SK-N-SH (cell line): ENCODE data around the gene MAP4K1.

Experiments
- FOSL2 ChIP-seq: IDR thresholded peaks from 2 replicates; pipeline ENCODE4 v1.4.0; 2012; ENCODE audit warnings: low read depth, mild to moderate bottlenecking, moderate library complexity, borderline replicate concordance
- USF2 ChIP-seq: fragments of 150-350 bp; IDR thresholded peaks from 2 replicates; pipeline ENCODE4 v1.6.1; 2017; ENCODE audit warnings: antibody characterized with exemption, low read length, low read depth, borderline replicate concordance

GRCh38 chr19:38632476-38633213, 14.9 kb upstream of the MAP4K1 start:
- TF ChIP-seq FOSL2: no peak
- no peak for TF ChIP-seq USF2
